SJCRH30 (cell line): ENCODE data around the gene SCD5. TPM values are rescaled to one million over a fixed set of nuclear protein-coding genes. Genes with fewer than 3 reads are reported as not detected.

Experiments used
- DNase-seq, 2 experiments: peaks; one replicate each; pipeline ENCODE4 v3.0.0-alpha.2; 2015 to 2020
- H3K27ac ChIP-seq: fragments of 250-450 bp; sonication (Bioruptor Pico); 2 replicates; pipeline ENCODE4 v1.5.1; 2020; ENCODE audit warnings: mild to moderate bottlenecking, moderate library complexity
- H3K27me3 ChIP-seq: fragments of 250-450 bp; sonication (Bioruptor Pico); 2 replicates; pipeline ENCODE4 v1.5.1; 2020; ENCODE audit warnings: mild to moderate bottlenecking, moderate library complexity
- H3K36me3 ChIP-seq: fragments of 250-450 bp; sonication (Bioruptor Pico); 2 replicates; pipeline ENCODE4 v1.5.1; 2020; ENCODE audit warnings: mild to moderate bottlenecking, moderate library complexity
- H3K4me1 ChIP-seq: fragments of 250-450 bp; sonication (Bioruptor Pico); 2 replicates; pipeline ENCODE4 v1.5.1; 2020; ENCODE audit warnings: mild to moderate bottlenecking, moderate library complexity
- H3K4me3 ChIP-seq: fragments of 250-450 bp; sonication (Bioruptor Pico); 2 replicates; pipeline ENCODE4 v1.5.1; 2020; ENCODE audit warnings: mild to moderate bottlenecking, moderate library complexity
- H3K9me3 ChIP-seq: fragments of 250-450 bp; sonication (Bioruptor Pico); replicated peaks from 2 replicates; pipeline ENCODE4 v1.5.1; 2020; ENCODE audit warnings: mild to moderate bottlenecking, moderate library complexity
- total RNA-seq: library from RNA; depleted of rRNA; stranded (reverse); fragments of >200 nt; shearing (Covaris generic); gene quantifications from 2 replicates; pipeline ENCODE4 v1.2.3, GENCODE V29; 2014

SCD5 gene
- total RNA-seq, 1 experiment from 2014 or later = 86.0 TPM

DNA sequence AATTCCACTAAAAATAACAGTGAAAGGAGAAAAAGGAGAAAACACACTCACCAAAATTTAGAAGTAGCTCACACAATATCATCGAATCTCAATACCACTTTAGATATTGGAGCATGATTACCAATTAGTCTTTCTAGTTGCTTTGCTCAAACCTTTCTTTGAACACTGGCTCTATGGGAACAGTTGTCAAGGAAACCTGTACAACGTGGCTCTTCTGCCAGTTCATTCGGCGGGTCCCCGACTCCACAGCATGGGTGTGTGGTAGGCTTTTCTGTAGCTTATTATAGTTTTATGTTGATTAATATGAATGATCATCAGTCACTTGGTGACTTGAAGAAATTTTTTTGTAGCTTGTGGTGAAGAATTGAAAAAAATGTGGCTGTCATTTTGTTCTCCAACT lies 186.6 kb downstream of the SCD5 start:
- H3K27ac ChIP-seq = no peak overlapping the region
- no peaks in the 10 kb centered on the region for H3K4me1 ChIP-seq
- H3K9me3 ChIP-seq = no peaks in the 10 kb centered on the region
- H3K4me3 ChIP-seq = no peak overlapping the region
- H3K27me3 ChIP-seq = peaks cover 6% of the 10 kb centered on the region; the same call in 1 of the 2 replicates
- no peaks in the 10 kb centered on the region for H3K36me3 ChIP-seq
- no peak for DNase-seq

DNA sequence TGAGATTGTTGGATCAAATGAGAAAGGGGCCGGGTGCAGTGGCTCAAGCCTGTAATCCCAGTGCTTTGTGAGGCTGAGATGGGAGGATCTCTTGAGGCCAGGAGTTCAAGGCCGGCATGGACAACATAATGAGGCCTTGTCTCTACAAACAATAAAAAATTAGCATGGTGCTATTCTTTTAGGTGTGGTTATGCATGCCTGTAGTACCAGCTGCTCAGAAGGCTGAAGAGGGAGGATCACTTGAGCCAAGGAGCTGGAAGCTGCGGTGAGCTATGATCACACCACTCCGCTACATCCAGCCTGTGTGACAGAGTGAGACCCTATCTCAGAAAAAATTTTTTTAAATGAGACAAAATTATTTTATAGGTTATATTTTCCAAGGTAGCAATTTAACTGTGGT lies 187.1 kb downstream of the SCD5 start:
- no peak for DNase-seq
- Histone ChIP-seq H3K4me1 (no peaks in the 10 kb centered on the region), H3K9me3 (no peaks in the 10 kb centered on the region), H3K4me3 (no peak overlapping the region), H3K27ac (no peak overlapping the region), H3K36me3 (no peaks in the 10 kb centered on the region), H3K27me3 (peaks cover 6% of the 10 kb centered on the region; the same call in 1 of the 2 replicates)

DNA sequence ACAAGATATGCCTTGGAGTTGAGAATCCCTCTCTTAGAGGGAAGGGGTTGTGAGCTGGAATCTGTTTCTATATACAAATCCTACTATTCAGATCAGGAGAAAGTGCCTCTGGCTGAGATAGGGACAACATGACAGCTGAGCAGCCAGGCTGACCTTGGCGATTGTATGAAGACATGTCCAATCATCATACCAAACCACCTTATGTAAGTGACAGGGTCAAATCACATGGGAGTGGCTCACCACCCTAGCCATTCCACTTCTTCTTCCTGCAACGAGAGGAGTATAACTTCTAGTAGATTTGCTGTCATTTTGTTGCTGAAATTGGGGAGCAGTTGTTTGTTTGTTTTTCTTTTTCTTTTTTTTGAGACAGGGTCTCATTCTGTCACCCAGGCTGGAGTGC lies 188.6 kb downstream of the SCD5 start:
- H3K9me3 ChIP-seq = no peaks in the 10 kb centered on the region
- H3K27me3 ChIP-seq = peaks cover 6% of the 10 kb centered on the region; the same call in 1 of the 2 replicates
- no peak for DNase-seq
- H3K4me1 ChIP-seq = no peaks in the 10 kb centered on the region
- H3K4me3 ChIP-seq = no peak overlapping the region
- H3K36me3 ChIP-seq = no peaks in the 10 kb centered on the region
- no peak overlapping the region for H3K27ac ChIP-seq

DNA sequence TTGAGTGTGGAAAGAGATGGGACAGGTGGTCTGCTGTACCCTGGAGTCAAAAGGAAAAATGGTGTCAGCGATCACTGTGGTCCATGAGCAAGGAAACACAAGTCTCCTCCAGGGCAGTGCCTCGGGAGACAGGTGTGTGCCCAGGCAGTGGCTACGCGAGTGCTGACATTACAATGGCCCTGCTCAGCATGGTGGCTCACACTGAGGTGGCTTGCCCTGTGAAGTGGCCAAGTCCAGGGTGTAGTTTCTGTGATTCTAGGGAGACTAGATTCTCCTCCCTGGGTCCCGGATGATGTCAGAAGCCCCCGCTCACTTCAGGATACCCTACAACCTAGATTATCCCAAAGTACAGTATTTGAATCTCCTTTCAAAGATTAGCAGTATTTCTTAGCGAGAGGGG lies 192.0 kb downstream of the SCD5 start:
- H3K9me3 ChIP-seq = no peaks in the 10 kb centered on the region
- no peak overlapping the region for H3K27ac ChIP-seq
- no peak overlapping the region for H3K4me3 ChIP-seq
- H3K4me1 ChIP-seq = no peaks in the 10 kb centered on the region
- DNase-seq = no peak
- H3K36me3 ChIP-seq = no peaks in the 10 kb centered on the region
- no peaks in the 10 kb centered on the region for H3K27me3 ChIP-seq

DNA sequence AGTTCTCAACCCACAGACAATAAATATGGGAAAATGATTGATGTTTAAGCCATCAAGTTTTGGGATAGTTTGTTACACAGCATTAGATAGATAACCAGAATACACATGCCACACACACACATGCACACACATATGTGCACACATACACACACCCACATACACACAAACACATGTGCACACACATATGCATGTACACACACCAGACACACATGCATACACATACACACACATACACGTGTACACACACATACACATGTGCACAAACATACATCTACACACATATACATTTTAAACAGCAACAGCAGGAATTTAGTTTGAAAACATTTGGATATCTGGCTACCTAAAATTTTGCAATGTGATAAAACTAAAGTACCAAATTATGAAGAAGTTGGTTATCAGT lies 194.1 kb downstream of the SCD5 start:
- Histone ChIP-seq H3K4me1 (no peaks in the 10 kb centered on the region), H3K4me3 (no peak overlapping the region), H3K9me3 (no peaks in the 10 kb centered on the region), H3K36me3 (no peaks in the 10 kb centered on the region), H3K27me3 (no peaks in the 10 kb centered on the region), H3K27ac (no peak overlapping the region)
- no peak for DNase-seq

DNA sequence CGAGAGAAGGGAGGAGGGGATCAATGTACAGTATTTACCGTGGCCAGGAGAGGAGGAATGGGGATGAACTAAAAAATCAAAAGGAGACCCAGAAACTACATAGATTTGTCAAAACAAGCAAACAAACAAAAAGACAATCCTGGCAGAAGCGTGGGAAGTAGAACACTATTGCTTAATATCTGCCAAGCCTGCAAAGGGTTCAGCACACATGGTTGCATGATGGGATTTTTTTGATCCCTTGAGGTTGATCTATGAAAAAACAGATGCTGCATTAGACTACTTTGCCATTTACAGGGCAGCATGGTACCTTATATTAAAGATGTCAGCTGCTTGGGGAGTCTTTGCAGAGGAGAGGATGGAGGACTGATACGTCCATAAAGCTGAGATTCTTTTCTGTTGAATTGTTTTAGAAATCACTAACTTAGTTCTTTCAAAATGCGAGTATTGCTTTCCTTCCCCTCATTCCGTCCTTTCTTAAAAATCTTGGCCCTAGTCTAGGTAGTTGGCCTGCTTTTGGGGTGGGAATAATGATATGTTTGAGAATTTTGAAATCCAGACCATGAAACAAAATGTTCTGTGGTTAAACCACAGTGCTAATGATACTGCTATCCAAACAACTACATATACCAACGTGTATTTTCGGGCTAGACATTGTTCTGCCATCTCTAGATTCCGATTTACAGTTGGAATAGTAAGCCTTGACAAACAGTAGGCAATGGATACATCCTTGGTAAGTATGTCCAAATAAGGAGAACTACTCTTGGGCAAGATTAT lies 197.2 kb downstream of the SCD5 start:
- H3K27me3 ChIP-seq = no peaks in the 10 kb centered on the region
- H3K36me3 ChIP-seq = no peaks in the 10 kb centered on the region
- no peak overlapping the region for H3K27ac ChIP-seq
- no peak for DNase-seq
- H3K4me3 ChIP-seq = no peak overlapping the region
- H3K9me3 ChIP-seq = no peaks in the 10 kb centered on the region
- H3K4me1 ChIP-seq = no peaks in the 10 kb centered on the region

DNA sequence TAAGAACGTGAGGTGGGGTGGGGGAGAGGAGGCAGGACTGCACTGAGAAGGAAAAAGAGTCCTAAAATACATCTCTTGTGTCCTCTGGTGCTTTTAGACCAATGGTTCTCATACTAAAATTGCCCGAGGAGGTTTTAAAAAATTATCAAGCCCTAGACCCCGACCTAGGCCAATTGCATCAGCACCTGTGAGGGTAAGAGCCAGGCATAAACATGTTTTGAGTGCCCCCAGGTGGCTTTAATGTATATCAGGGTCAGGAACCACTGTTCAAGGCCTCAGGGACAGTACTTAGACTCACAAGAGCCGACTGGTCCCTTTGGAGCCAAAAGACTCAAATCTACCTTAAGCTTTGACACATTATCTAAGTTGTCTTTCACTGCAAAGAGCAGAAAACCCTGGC lies 199.3 kb downstream of the SCD5 start:
- H3K9me3 ChIP-seq = no peaks in the 10 kb centered on the region
- no peak overlapping the region for H3K27ac ChIP-seq
- H3K36me3 ChIP-seq = no peaks in the 10 kb centered on the region
- no peaks in the 10 kb centered on the region for H3K4me1 ChIP-seq
- H3K27me3 ChIP-seq = no peaks in the 10 kb centered on the region
- peak; percentile 19 to 49 for DNase-seq
- H3K4me3 ChIP-seq = no peak overlapping the region

DNA sequence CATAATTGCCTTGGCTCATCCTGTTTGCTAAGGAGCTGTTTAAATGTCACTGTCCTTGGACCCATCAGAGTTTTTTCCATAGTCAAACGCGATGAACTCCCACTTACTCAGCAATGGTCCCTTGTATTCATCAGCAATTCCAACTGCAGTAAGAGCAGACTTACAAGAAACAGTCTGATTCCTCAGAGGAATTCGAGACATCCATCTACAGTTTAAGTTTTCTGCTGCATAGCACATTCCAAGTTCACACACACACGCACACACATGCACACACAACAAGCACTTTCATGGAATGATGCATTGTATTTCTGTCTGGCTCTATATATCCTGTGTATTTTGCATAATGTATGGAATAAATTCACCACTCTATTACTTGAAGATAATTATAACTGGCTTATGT lies 204.1 kb downstream of the SCD5 start:
- H3K36me3 ChIP-seq = no peaks in the 10 kb centered on the region
- no peaks in the 10 kb centered on the region for H3K4me1 ChIP-seq
- no peaks in the 10 kb centered on the region for H3K9me3 ChIP-seq
- H3K27ac ChIP-seq = no peak overlapping the region
- DNase-seq = no peak
- H3K4me3 ChIP-seq = no peak overlapping the region
- no peaks in the 10 kb centered on the region for H3K27me3 ChIP-seq

DNA sequence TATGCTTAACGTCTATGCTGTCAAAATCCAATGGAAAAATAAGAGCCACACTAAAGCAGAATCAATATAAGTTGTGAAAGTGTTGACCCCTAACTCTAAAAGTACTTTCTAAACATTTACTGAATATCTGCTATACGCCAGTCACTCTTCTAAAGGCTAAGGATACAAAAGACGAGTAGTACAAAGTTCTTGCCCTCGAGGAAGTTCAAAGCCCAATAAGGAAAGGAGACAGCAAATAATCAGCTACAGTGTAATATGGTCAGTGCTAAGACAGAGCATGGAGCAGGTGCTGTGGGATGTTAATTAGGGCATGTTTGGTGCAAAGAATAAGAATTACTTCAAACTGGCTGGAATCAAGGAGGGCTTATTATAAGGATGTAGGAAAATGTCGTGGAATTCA lies 205.2 kb downstream of the SCD5 start:
- no peaks in the 10 kb centered on the region for H3K27me3 ChIP-seq

DNA sequence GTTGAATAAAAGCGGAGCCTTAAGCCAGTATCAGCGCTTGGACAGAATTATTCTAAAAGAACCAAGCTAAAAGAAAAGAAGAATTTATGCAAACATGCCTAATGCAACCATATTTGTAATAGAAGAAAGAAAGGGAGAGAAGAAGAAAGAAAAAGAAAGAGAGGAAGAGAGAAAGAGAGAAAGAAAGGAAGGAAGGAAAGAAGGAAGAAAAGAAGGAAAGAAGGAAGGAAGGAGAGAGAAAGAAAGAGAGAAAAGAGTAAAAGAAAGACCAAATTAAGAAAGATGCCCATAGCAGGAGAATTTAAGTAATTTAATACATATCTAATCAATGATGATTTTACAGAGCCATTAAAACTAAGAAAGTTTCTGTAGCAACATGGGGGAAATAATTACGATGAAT lies 206.0 kb downstream of the SCD5 start:
- H3K4me3 ChIP-seq = no peak overlapping the region
- no peaks in the 10 kb centered on the region for H3K36me3 ChIP-seq
- H3K4me1 ChIP-seq = no peaks in the 10 kb centered on the region
- H3K9me3 ChIP-seq = no peaks in the 10 kb centered on the region
- no peaks in the 10 kb centered on the region for H3K27me3 ChIP-seq
- no peak for DNase-seq
- H3K27ac ChIP-seq = no peak overlapping the region

More for the DNA sequence above, 205.2 kb downstream of the SCD5 start:
- no peaks in the 10 kb centered on the region for H3K9me3 ChIP-seq
- no peak overlapping the region for H3K27ac ChIP-seq
- H3K36me3 ChIP-seq = no peaks in the 10 kb centered on the region
- no peak for DNase-seq
- no peak overlapping the region for H3K4me3 ChIP-seq
- H3K4me1 ChIP-seq = no peaks in the 10 kb centered on the region

DNA sequence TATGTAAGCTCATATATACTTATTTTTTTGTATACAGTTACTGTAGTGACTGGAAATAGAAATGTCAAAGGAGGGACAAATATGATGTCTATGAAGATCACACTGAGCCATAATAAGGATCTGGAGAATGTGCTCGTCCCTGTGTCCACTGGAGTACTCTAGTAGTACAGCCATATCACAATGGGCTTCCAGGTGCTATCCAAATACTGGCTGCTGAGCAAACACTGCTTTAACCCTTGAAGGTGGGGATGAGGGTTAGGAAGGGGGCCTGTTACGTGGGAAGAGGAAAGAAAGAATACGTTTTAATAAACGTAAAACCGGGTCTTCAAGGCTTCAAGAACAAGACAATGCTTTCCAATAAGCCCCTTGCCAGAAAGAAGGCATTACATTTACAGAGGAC lies 207.0 kb downstream of the SCD5 start:
- DNase-seq = no peak
- Histone ChIP-seq H3K9me3 (no peaks in the 10 kb centered on the region), H3K4me1 (no peaks in the 10 kb centered on the region), H3K36me3 (no peaks in the 10 kb centered on the region), H3K27me3 (no peaks in the 10 kb centered on the region), H3K27ac (no peak overlapping the region), H3K4me3 (no peak overlapping the region)

DNA sequence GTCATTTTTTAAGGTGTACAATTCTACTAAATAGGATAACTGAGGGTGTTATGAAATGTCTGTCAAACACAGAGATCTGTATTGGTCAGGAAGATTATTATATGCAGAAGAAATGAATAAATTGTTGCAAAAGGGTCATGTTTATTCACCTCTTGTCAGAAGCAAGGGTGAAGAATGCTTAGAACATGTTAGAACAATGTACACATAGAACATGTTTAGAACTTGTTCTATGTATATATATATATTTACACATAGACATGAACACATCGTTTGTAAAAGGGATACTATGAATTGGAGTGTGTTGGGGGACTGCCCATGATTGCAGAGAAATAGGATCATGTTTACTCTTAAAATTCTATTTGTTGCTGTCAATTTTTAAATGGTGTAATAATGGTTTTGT lies 208.8 kb downstream of the SCD5 start:
- no peak for DNase-seq

DNA sequence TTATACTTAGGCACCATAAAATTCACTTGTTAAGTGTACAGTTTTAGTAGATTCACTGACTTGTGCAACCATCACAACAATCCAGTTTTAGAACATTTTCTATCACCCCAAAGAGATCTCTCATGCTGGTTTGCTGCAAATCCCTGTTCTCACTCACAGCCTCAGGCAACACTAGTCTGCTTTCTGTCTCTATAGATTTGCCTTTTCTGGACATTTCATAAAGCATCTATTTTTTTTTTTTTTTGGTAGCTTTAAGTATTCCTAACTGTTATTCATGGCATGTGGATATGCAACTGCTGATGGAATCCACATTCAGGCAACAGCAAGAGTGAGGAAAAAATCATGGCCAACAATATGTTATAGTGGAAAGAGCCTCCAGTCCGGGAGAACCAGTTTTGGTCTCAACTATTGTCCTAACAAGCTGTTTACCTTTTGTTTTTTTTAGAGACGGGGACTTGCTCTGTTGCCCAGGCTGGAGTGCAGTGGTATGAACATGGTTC lies 209.8 kb downstream of the SCD5 start:
- H3K36me3 ChIP-seq = no peaks in the 10 kb centered on the region
- no peaks in the 10 kb centered on the region for H3K4me1 ChIP-seq
- H3K4me3 ChIP-seq = no peak overlapping the region

More for the DNA sequence above, 208.8 kb downstream of the SCD5 start:
- H3K27me3 ChIP-seq = no peaks in the 10 kb centered on the region
- H3K9me3 ChIP-seq = no peaks in the 10 kb centered on the region
- H3K4me1 ChIP-seq = no peaks in the 10 kb centered on the region
- H3K27ac ChIP-seq = no peak overlapping the region
- H3K4me3 ChIP-seq = no peak overlapping the region
- H3K36me3 ChIP-seq = no peaks in the 10 kb centered on the region

DNA sequence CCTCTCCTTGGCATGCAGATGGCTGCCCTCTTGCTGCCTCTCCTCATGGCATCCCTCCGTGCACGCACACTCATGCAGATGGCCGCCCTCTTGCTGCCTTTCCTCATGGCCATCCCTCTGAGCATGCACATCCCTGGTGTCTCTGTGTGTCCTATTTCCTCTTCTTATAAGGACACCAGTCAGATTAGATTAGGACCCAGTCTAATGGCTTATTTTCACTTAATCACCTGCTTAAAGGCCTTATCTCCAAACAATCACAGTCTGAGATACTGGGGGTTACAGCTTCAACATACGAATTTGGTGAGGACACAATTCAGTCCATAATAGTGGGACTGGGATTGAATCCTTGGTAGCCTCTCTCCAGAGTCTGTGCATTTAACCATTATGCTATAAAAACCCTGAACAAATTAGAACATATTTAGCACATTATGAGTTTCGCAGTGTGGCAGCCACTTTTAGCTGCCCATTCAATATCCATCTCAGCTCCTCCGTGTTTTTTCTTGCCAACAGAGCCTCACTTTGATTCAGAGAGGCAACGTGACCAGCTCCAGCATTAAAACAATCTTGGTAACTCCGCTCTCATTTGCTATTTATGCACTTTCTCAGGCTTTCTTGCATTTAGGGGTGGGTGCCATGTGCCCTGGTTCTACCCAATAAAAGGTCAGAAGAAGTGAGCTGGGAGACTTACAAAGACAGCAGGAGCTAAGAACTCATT lies 210.6 kb downstream of the SCD5 start:
- Histone ChIP-seq H3K36me3 (no peaks in the 10 kb centered on the region), H3K27me3 (no peaks in the 10 kb centered on the region), H3K9me3 (no peaks in the 10 kb centered on the region), H3K4me1 (no peaks in the 10 kb centered on the region), H3K4me3 (no peak overlapping the region), H3K27ac (no peak overlapping the region)
- DNase-seq = no peak

More for the DNA sequence above, 209.8 kb downstream of the SCD5 start:
- H3K27ac ChIP-seq = no peak overlapping the region
- no peaks in the 10 kb centered on the region for H3K9me3 ChIP-seq
- no peak for DNase-seq
- no peaks in the 10 kb centered on the region for H3K27me3 ChIP-seq

DNA sequence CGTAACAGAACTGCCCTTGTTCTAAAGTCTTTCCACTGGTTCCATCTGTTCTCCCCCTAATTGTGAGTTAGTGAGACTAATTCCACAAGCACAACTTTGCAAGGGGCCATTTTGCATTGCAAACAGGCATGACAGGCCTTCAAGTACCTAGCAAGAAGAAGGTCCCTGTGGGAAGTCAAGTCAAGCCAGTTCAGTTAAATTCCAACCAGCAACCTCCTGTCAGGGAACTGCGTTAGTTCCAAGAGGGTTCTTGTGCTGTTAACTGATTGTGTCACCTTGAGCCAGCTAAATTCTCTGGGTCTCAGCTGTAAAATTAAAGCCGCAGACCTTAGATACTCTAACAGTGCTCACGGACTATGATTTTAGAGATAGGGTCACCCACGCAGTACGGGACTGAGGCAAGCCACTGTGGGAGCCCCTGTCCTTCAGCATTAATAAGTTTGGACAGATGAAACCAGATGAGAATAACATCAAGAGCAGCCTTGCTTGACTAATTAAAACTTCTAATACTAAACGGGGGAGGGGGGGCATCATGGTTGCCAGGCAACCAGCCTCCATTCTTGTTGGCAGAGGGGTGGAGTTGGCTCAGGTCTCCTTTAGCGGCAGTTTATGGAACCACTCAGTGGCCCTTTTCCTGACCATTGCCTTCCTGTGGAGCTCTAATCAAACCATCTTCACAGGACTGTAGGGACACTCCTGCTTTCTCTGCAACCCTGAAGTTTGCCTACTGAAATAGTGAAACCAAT lies 212.7 kb downstream of the SCD5 start:
- Histone ChIP-seq H3K36me3 (no peaks in the 10 kb centered on the region), H3K27me3 (no peaks in the 10 kb centered on the region), H3K4me1 (no peaks in the 10 kb centered on the region), H3K4me3 (no peak overlapping the region), H3K9me3 (no peaks in the 10 kb centered on the region), H3K27ac (no peak overlapping the region)
- DNase-seq = no peak
